HEK293 (cell line): ENCODE measurements around the gene BRINP2.

Experiments used
- CTCF ChIA-PET: fragments of 350-600 bp; formaldehyde crosslinking; extraction: SDS; loops from one replicate; lab custom pipeline; 2021; ENCODE audit warnings: antibody characterized with exemption; lab: Yijun Ruan, JAX
- POLR2A ChIA-PET: fragments of 300-600 bp; formaldehyde crosslinking; extraction: SDS; loops from one replicate; lab custom pipeline; 2020; ENCODE audit warnings: antibody characterized with exemption, inconsistent platforms; lab: Yijun Ruan, JAX
- H3K27ac ChIP-seq: fragments of 200-500 bp; sonication (Bioruptor generic); 2 replicates; pipeline ENCODE4 v1.5.1; 2014; ENCODE audit warnings: low read depth, low read length, control low read depth, inconsistent platforms; ENCODE audit errors: extremely low read depth
- H3K36me3 ChIP-seq, 2 experiments: fragments of 200-500 bp in 1 of 2; sonication (Bioruptor generic) in 1 of 2; 1 replicate in 1 of 2; 2 replicates in 1 of 2; pipeline ENCODE4 v1.5.1; 2014 to 2017; ENCODE audit warnings: inconsistent platforms in 2 of 2, low read length in 2 of 2; ENCODE audit not compliant: control insufficient read depth in 2 of 2, insufficient read depth in 1 of 2
- H3K4me1 ChIP-seq: fragments of 200-500 bp; sonication (Bioruptor generic); 2 replicates; pipeline ENCODE4 v1.5.1; 2014; ENCODE audit warnings: mild to moderate bottlenecking, low read length, inconsistent platforms; ENCODE audit not compliant: control insufficient read depth, insufficient read depth
- H3K4me3 ChIP-seq: 2 replicates; pipeline ENCODE4 v1.5.1; 2011; ENCODE audit warnings: low read depth, mild to moderate bottlenecking, control low read depth, low read length, moderate library complexity
- H3K9me3 ChIP-seq: fragments of 200-500 bp; sonication (Bioruptor generic); 2 replicates; pipeline ENCODE4 v1.5.1; 2014; ENCODE audit warnings: low read depth, low read length, inconsistent platforms; ENCODE audit not compliant: control insufficient read depth, insufficient read depth
- ELK4 ChIP-seq: IDR thresholded peaks from 2 replicates; pipeline ENCODE4 v1.6.1; 2011; ENCODE audit warnings: mild to moderate bottlenecking, low read depth, low read length, borderline replicate concordance
- KLF8 ChIP-seq: fragments of 450-650 bp; formaldehyde crosslinking; IDR thresholded peaks from 2 replicates; pipeline ENCODE4 v1.5.1; 2016; ENCODE audit warnings: missing biosample characterization, missing genetic modification characterization
- ZBTB49 ChIP-seq: fragments of 450-650 bp; formaldehyde crosslinking; IDR thresholded peaks from 2 replicates; pipeline ENCODE4 v1.5.1; 2016; ENCODE audit warnings: missing biosample characterization, missing genetic modification characterization, low read depth
- ZNF10 ChIP-seq: fragments of 450-650 bp; formaldehyde crosslinking; IDR thresholded peaks from 2 replicates; pipeline ENCODE4 v1.5.1; 2017; ENCODE audit warnings: missing biosample characterization, missing genetic modification characterization
- ZNF148 ChIP-seq: fragments of 450-650 bp; formaldehyde crosslinking; IDR thresholded peaks from 2 replicates; pipeline ENCODE4 v1.5.0; 2017; ENCODE audit warnings: missing biosample characterization, missing genetic modification characterization, borderline replicate concordance
- ZNF157 ChIP-seq: fragments of 450-650 bp; formaldehyde crosslinking; IDR thresholded peaks from 2 replicates; pipeline ENCODE4 v1.5.1; 2016; ENCODE audit warnings: missing biosample characterization, missing genetic modification characterization
- ZNF223 ChIP-seq: fragments of 450-650 bp; formaldehyde crosslinking; IDR thresholded peaks from 2 replicates; pipeline ENCODE4 v1.5.1; 2016; ENCODE audit warnings: missing biosample characterization, missing genetic modification characterization
- ZNF274 ChIP-seq, 2 experiments: fragments of 200-500 bp in 1 of 2; fragments of 450-650 bp in 1 of 2; sonication (Bioruptor generic) in 1 of 2; formaldehyde crosslinking in 1 of 2; IDR thresholded peaks; 2 replicates each; pipeline versions ENCODE4 v1.5.1 to v1.6.1; 2014 to 2016; ENCODE audit warnings: borderline replicate concordance in 1 of 2, inconsistent platforms in 1 of 2, low read length in 1 of 2, missing biosample characterization in 1 of 2, missing genetic modification characterization in 1 of 2
- ZNF350 ChIP-seq: fragments of 450-650 bp; formaldehyde crosslinking; IDR thresholded peaks from 2 replicates; pipeline ENCODE4 v1.5.0; 2017; ENCODE audit warnings: missing biosample characterization, mild to moderate bottlenecking, missing genetic modification characterization
- ZNF37A ChIP-seq: fragments of 450-650 bp; IDR thresholded peaks from 2 replicates; pipeline ENCODE4 v1.5.1; 2018; ENCODE audit warnings: missing biosample characterization, missing genetic modification characterization
- ZNF645 ChIP-seq: fragments of 450-650 bp; formaldehyde crosslinking; IDR thresholded peaks from 2 replicates; pipeline ENCODE4; 2016; ENCODE audit warnings: missing biosample characterization, missing genetic modification characterization
- ZNF658 ChIP-seq: fragments of 450-650 bp; formaldehyde crosslinking; IDR thresholded peaks from 2 replicates; pipeline ENCODE4; 2016; ENCODE audit warnings: missing biosample characterization, missing genetic modification characterization
- ZNF701 ChIP-seq: fragments of 450-650 bp; formaldehyde crosslinking; IDR thresholded peaks from 2 replicates; pipeline ENCODE4 v1.5.1; 2016; ENCODE audit warnings: missing biosample characterization, missing genetic modification characterization
- ZNF785 ChIP-seq: fragments of 450-650 bp; formaldehyde crosslinking; IDR thresholded peaks from 2 replicates; pipeline ENCODE4 v1.5.1; 2016; ENCODE audit warnings: missing biosample characterization, missing genetic modification characterization
- TF ChIP-seq, protein P1 (sequence below): fragments of 450-650 bp; formaldehyde crosslinking; IDR thresholded peaks from 2 replicates; pipeline ENCODE4 v1.5.1; 2016; ENCODE audit warnings: missing biosample characterization, missing genetic modification characterization
- TF ChIP-seq, protein P2 (sequence below): fragments of 450-650 bp; formaldehyde crosslinking; IDR thresholded peaks from 2 replicates; pipeline ENCODE4 v1.5.1; 2016; ENCODE audit warnings: missing biosample characterization, missing genetic modification characterization, low read depth
- TF ChIP-seq, protein P3 (sequence below): fragments of 450-650 bp; formaldehyde crosslinking; IDR thresholded peaks from 2 replicates; pipeline ENCODE4 v1.5.1; 2017; ENCODE audit warnings: missing biosample characterization, missing genetic modification characterization

The BRINP2 gene

GRCh38 chr1:177186639-177187038, 15.9 kb downstream of the BRINP2 start:
- TF ChIP-seq ELK4 (no peak), ZNF223 (no peak), ZNF10 (no peak)
- H3K4me3 ChIP-seq = no peak overlapping the region
- no peaks in the 10 kb centered on the region for H3K9me3 ChIP-seq
- ChIA-PET POLR2A (no interaction called here), CTCF (no interaction called here)
- H3K4me1 ChIP-seq = 0 out of 2 replicates have a peak, but pooled peaks cover 3% of the 10 kb centered on the region
- no peak overlapping the region for H3K27ac ChIP-seq
- no peaks in the 10 kb centered on the region for H3K36me3 ChIP-seq

DNA sequence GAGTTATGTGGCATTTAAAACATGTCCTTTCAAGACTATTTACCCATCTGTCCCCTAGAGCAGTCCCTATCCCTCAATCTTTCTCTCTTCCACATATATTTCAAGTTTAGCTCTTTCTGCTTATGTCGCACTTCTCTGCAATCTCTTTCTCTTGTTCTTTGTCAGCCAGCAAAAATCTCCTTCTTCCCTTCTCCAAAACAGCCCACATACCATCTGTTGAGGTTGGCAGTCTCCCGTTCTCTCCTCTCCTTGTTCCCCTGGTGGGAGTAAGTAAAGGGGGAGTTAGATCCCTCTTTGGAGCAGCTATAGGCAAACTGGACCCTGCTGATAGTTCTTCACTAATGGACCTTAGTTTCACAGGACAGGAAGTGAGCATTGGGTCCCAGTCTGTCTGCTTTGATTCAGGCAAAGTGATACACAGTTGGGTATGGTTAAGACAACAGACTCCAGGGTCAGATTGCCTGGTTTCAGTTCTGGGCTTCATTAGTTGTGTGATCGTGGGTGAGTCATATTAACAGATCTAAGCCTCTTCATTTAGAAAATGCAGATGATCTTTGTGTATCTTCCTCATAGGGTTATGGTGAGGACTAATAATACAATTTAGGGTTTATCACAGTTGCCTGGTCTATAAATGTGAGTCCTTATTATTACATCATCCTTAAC, 19.7 kb downstream of the BRINP2 start:
- CTCF ChIA-PET = interaction anchor here (0.7 to 2.3 kb wide), 3 partner anchors 9 to 25 kb away, joined by 3 to 10 read pairs (median 3); no protein-coding TSS in a partner anchor
- no peaks in the 10 kb centered on the region for H3K9me3 ChIP-seq
- no peak for TF ChIP-seq ZNF701 (tag by site-specific recombination)
- TF ChIP-seq ZNF645 (tag by site-specific recombination) = no peak
- TF ChIP-seq, protein P1, sequence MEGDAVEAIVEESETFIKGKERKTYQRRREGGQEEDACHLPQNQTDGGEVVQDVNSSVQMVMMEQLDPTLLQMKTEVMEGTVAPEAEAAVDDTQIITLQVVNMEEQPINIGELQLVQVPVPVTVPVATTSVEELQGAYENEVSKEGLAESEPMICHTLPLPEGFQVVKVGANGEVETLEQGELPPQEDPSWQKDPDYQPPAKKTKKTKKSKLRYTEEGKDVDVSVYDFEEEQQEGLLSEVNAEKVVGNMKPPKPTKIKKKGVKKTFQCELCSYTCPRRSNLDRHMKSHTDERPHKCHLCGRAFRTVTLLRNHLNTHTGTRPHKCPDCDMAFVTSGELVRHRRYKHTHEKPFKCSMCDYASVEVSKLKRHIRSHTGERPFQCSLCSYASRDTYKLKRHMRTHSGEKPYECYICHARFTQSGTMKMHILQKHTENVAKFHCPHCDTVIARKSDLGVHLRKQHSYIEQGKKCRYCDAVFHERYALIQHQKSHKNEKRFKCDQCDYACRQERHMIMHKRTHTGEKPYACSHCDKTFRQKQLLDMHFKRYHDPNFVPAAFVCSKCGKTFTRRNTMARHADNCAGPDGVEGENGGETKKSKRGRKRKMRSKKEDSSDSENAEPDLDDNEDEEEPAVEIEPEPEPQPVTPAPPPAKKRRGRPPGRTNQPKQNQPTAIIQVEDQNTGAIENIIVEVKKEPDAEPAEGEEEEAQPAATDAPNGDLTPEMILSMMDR (tag by site-specific recombination) = no peak
- no peak for TF ChIP-seq ZNF10
- no peak for TF ChIP-seq ZNF785 (tag by site-specific recombination)
- H3K36me3 ChIP-seq = no peaks in the 10 kb centered on the region
- H3K4me1 ChIP-seq = no peaks in the 10 kb centered on the region
- H3K4me3 ChIP-seq = no peak overlapping the region
- no peak overlapping the region for H3K27ac ChIP-seq
- POLR2A ChIA-PET = no interaction called here

- ChIA-PET CTCF (interaction anchor here (0.5 to 0.7 kb wide), 2 partner anchors 103 to 249 kb away, joined by 3 to 6 read pairs; no protein-coding TSS in a partner anchor), POLR2A (no interaction called here)
- Histone ChIP-seq H3K4me1 (no peaks in the 10 kb centered on the region), H3K9me3 (no peaks in the 10 kb centered on the region), H3K4me3 (no peak overlapping the region), H3K36me3 (no peaks in the 10 kb centered on the region), H3K27ac (no peak overlapping the region)
- TF ChIP-seq ZNF148 (no peak), ZNF274 (IDR thresholded peaks at IDR 0.05; ENCODE audit: low read length) (no peak), ZNF274 (tag by site-specific recombination; IDR thresholded peaks at IDR 0.05; ENCODE audit: borderline replicate concordance) (no peak), ZNF658 (tag by site-specific recombination) (no peak), ZNF37A (tag by site-specific recombination) (no peak), KLF8 (tag by site-specific recombination) (no peak), ZBTB49 (tag by site-specific recombination) (no peak), ZNF350 (tag by site-specific recombination) (no peak), ZNF157 (tag by site-specific recombination) (no peak)
- TF ChIP-seq, protein P2, sequence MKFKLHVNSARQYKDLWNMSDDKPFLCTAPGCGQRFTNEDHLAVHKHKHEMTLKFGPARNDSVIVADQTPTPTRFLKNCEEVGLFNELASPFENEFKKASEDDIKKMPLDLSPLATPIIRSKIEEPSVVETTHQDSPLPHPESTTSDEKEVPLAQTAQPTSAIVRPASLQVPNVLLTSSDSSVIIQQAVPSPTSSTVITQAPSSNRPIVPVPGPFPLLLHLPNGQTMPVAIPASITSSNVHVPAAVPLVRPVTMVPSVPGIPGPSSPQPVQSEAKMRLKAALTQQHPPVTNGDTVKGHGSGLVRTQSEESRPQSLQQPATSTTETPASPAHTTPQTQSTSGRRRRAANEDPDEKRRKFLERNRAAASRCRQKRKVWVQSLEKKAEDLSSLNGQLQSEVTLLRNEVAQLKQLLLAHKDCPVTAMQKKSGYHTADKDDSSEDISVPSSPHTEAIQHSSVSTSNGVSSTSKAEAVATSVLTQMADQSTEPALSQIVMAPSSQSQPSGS (tag by site-specific recombination) = no peak
- TF ChIP-seq, protein P3, sequence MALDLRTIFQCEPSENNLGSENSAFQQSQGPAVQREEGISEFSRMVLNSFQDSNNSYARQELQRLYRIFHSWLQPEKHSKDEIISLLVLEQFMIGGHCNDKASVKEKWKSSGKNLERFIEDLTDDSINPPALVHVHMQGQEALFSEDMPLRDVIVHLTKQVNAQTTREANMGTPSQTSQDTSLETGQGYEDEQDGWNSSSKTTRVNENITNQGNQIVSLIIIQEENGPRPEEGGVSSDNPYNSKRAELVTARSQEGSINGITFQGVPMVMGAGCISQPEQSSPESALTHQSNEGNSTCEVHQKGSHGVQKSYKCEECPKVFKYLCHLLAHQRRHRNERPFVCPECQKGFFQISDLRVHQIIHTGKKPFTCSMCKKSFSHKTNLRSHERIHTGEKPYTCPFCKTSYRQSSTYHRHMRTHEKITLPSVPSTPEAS (tag by site-specific recombination) = no peak
Measured at GRCh38 chr1:177198243-177198642, 27.5 kb downstream of the BRINP2 start.
